CD4-positive, alpha-beta T cell treated with Interferon alpha-2 for 1 hour (primary cell): ENCODE data around the gene REST.

Experiments used
- DNase-seq, 2 donors: peaks; one replicate each; pipeline ENCODE4 v3.0.0-alpha.2; 2020 to 2022

Gene REST

DNA sequence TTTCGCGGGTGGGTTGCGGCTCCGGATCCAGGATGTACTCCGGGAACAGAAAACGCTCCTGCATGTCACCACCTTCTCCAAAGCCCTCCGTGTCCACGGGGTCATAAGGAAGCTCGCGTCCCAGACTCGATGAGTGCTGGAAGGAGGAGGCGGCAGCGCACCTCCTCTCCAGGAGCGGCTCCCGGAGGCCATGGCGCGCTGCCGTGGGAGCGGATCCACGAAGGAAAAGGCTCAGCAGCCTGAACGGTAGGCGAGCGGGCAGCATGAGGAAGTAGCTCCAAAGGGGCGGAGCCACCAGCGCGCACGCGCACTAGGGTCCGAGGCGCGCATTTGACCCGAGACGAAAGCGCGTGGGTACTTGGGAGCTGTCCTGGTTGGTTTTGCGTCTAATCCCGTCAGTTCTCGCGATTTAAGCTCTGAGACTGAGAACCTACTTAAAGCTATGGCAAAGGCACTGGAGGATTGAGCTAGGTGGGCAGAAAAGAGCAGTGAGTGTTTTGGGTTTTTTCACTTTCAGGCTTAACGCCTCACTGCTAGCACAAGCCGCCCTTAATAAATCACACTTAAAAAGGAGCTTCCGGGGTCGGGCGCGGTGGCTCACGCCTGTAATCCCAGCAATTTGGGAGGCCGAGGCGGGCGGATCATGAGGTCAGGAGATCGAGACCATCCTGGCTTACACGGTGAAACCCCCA is 69.8 kb downstream of the REST start, which contains the start of gene NOA1:
Gene NOA1 (minus strand): TSS at position 286 of the 692 bp plus-strand sequence. CDS start 21 bp downstream, at position 265.
- DNase-seq, result peak; percentile 98 to 99

GRCh38 chr4:56978750-56979303 is 71.1 kb downstream of the REST start, which contains the start of gene POLR2B:
Gene POLR2B, plus strand, starts transcription at chr4:56978896. Its CDS starts 90 bp downstream, at chr4:56978986.
- DNase-seq, result peak; percentile 90

DNA sequence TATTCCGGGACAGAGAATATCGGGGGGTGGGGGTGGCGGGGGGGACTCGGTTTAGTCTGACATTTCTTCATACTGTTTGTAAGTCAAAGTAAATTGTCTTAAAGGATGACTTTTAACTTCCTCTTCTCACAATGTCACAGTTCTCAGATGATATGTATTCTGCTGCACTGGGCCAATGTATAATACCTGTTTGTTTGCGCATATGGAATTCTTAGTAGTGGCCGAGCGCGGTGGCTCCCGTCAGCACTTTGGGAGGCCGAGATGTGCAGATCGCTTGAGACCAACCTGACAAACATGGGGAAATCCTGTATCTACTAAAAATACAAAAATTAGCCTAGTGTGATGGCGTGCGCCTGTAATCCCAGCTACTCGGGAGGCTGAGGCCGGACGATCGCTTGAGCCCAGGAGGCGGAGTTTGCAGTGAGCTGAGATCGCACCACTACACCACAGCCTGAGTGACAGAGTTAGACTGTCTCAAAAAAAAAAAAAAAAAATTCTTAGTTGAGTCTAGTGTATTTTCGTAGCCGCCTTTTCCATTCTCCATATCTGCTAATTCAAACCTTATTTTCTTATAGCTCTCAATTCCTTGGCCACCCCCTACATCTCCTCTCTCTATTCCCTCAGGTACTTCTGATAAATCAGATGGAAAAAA is 71.8 kb downstream of the REST start:
- peak; percentile 10 to 55 for DNase-seq

DNA sequence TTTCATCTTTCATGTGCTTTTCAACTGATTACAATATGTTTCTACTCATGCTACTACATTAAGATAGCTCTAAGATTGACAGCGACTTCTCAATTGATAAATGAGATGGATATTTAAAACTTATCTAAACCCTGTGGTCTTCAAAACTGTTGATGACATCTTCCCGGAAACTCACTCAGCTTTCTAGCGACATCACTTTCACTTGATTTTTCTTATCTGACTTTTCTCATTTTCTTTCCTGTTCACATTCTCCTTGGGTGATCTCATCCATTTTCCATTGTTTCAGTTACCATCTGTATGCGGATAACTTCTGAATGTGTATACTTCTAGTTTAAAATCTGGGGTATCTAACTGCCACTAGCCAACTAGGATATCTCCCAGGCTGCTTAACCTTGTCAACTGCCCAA is 74.1 kb downstream of the REST start:
- peak in 1 of 2 donors; percentile 38 for DNase-seq

- DNase-seq, result no peak
Measured at GRCh38 chr4:56986192-56986591, 78.5 kb downstream of the REST start.

- DNase-seq, result no peak
Measured at GRCh38 chr4:56986952-56987351, 79.3 kb downstream of the REST start.

DNA sequence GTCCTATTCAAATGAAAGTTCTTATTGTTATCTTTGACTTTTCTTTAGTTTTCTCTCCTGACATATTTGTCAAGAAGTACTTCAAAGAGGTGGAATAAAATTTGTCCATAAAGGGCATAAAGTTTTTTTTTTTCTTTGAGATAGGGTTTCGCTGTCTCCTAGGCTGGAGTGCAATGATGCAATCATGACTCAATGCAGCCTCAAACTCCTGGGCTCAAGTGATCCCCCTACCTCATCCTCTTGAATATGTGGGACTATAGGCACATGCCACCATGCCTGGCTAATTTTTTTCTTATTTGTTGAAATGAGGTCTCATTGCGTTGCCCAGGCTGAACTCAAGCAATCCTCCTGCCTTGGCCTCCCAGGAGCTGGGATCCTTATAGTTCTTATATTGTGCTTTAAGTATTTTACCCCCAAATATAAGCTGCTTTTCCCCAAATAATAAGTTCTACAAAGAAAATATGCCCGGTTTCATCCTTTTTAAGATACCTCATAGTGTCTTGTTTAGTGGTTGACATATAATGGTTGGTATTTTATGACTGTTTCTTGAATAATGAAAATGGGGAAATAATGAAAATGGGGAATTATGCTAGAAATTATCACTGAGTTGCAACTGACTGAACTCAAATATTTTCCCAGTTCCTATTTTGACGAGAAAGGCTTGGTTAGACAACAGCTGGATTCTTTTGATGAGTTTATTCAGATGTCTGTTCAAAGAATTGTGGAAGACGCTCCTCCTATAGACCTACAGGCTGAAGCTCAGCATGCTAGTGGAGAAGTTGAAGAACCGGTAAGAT is 82.6 kb downstream of the REST start:
- DNase-seq, result no peak

GRCh38 chr4:56995525-56995924 is 87.8 kb downstream of the REST start:
- no peak for DNase-seq

DNA sequence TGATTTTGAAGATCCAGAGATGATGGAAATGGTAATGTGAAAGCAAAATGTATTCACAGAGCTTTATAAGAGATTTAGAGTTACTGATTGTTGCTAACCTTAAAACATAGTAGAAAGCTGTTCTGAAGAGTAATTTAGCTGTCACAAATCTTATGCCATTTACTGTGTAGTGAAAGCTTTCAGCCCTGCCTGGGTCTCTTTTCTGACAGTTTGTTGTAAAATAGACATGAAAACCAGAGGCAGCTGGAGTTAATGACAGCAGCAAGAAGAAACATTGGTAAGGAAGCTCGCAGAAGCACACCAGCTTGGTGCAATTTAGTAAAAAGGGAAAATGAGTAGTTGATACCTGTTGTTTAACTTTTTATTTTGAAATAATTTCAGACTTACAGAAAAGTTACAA is 92.1 kb downstream of the REST start:
- DNase-seq, result no peak

DNA sequence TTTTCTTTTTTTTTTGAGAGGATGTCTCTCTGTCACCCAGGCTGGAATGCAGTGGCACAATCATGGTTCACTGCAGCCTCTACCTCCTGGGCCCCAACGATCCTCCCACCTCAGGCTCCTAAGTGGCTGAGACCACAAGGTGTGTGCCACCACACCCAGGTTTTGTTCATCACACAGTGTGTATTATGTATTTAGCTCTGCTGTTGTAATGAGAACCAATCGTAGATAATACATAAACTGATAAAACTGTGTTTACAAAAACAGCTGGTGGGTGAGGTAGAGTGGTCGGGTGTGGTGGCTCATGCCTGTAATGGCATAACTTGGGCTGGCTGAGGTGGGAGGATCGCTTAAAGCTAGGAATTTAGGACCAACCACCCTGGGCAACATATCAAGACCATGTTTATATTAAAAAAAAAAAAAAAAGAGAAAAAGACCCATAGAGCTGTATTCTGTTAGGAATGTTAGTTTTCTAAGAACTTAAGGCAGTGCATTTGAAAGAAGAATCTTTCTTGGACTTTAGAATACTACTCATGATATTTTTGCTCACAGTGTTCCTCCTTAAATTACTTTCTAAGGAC is 105.9 kb downstream of the REST start:
- no peak for DNase-seq
